DMS153 treated with DMSO at 0.1 percent for 48 hours (cell line): Measurements from ENCODE around the gene CASP10.

Experiments
- DNase-seq: peaks from one replicate; lab custom pipeline; 2025; ENCODE audit not compliant: unreplicated experiment; lab: John Stamatoyannopoulos, UW

The CASP10 gene

GRCh38 chr2:201195331-201195730 is 12.4 kb downstream of the CASP10 start:
- no peak for DNase-seq

GRCh38 chr2:201196003-201196402 is 13.1 kb downstream of the CASP10 start:
- no peak for DNase-seq

GRCh38 chr2:201196803-201197202 is 13.9 kb downstream of the CASP10 start:
- no peak for DNase-seq

- no peak for DNase-seq
Measured at GRCh38 chr2:201197781-201198180, 14.8 kb downstream of the CASP10 start.

GRCh38 chr2:201199847-201200246 is 16.9 kb downstream of the CASP10 start:
- DNase-seq, result no peak

GRCh38 chr2:201200345-201200744 is 17.4 kb downstream of the CASP10 start:
- no peak for DNase-seq

- DNase-seq, result no peak
Measured at GRCh38 chr2:201201371-201201770, 18.4 kb downstream of the CASP10 start.

GRCh38 chr2:201203916-201204654 is 21.1 kb downstream of the CASP10 start:
- no peak for DNase-seq

GRCh38 chr2:201204655-201205514 is 21.9 kb downstream of the CASP10 start:
- DNase-seq, result no peak

- no peak for DNase-seq
Measured at GRCh38 chr2:201205515-201205849, 22.5 kb downstream of the CASP10 start.

- no peak for DNase-seq
Measured at GRCh38 chr2:201208563-201209252, 25.8 kb downstream of the CASP10 start.

- DNase-seq, result no peak
Measured at GRCh38 chr2:201215963-201216362, 33.0 kb downstream of the CASP10 start.

- no peak for DNase-seq
Measured at GRCh38 chr2:201216918-201217317, 34.0 kb downstream of the CASP10 start.

GRCh38 chr2:201218780-201219179 is 35.8 kb downstream of the CASP10 start:
- no peak for DNase-seq

GRCh38 chr2:201219328-201220096 is 36.6 kb downstream of the CASP10 start:
- DNase-seq, result no peak

- no peak for DNase-seq
Measured at GRCh38 chr2:201220102-201220570, 37.2 kb downstream of the CASP10 start.

GRCh38 chr2:201223089-201224073 is 40.4 kb downstream of the CASP10 start:
- no peak for DNase-seq

GRCh38 chr2:201228271-201228911 is 45.5 kb downstream of the CASP10 start:
- no peak for DNase-seq

GRCh38 chr2:201228912-201229290 is 46.0 kb downstream of the CASP10 start:
- DNase-seq, result no peak
